IMR-90 (cell line): Measurements from ENCODE around the gene SLC38A3.

ENCODE experiments used
- BHLHE40 ChIP-seq: fragments of 150-350 bp; IDR thresholded peaks from 2 replicates; pipeline ENCODE4 v1.6.1; 2016; ENCODE audit warnings: mild to moderate bottlenecking, low read depth, low read length
- CEBPB ChIP-seq: IDR thresholded peaks from 2 replicates; pipeline ENCODE4 v1.6.1; 2012; ENCODE audit warnings: low read depth, low read length, improper control_type of control experiment
- MAZ ChIP-seq: IDR thresholded peaks from 2 replicates; pipeline ENCODE4 v1.6.1; 2012; ENCODE audit warnings: low read depth, mild to moderate bottlenecking, low read length, improper control_type of control experiment, moderate library complexity, borderline replicate concordance
- MXI1 ChIP-seq: IDR thresholded peaks from 2 replicates; pipeline ENCODE4 v1.6.1; 2012; ENCODE audit warnings: low read depth, mild to moderate bottlenecking, low read length, moderate library complexity, borderline replicate concordance
- NFE2L2 ChIP-seq: fragments of 150-350 bp; IDR thresholded peaks from 2 replicates; pipeline ENCODE4 v1.6.1; 2016; ENCODE audit warnings: low read depth, mild to moderate bottlenecking, low read length
- POLR2A ChIP-seq: IDR thresholded peaks from 2 replicates; pipeline ENCODE4 v1.6.1; 2012; ENCODE audit warnings: mild to moderate bottlenecking, low read depth, low read length
- RAD21 ChIP-seq: IDR thresholded peaks from 2 replicates; pipeline ENCODE4 v1.6.1; 2012; ENCODE audit warnings: low read length, improper control_type of control experiment
- RCOR1 ChIP-seq: IDR thresholded peaks from 2 replicates; pipeline ENCODE4 v1.6.1; 2012; ENCODE audit warnings: mild to moderate bottlenecking, low read length, improper control_type of control experiment; ENCODE audit not compliant: insufficient replicate concordance
- RFX5 ChIP-seq: IDR thresholded peaks from 2 replicates; pipeline ENCODE4 v1.8.0; 2012; ENCODE audit warnings: low read depth, mild to moderate bottlenecking, low read length, moderate library complexity
- SMC3 ChIP-seq: fragments of 150-350 bp; IDR thresholded peaks from 2 replicates; pipeline ENCODE4 v1.6.1; 2016; ENCODE audit warnings: low read depth, mild to moderate bottlenecking, antibody characterized with exemption, low read length, moderate library complexity
- USF2 ChIP-seq: fragments of 150-350 bp; IDR thresholded peaks from 2 replicates; pipeline ENCODE4 v1.6.1; 2017; ENCODE audit warnings: mild to moderate bottlenecking, antibody characterized with exemption, low read length, low read depth
- TF ChIP-seq, protein P1 (sequence below): conservative IDR thresholded peaks from 2 replicates; pipeline ENCODE4 v1.5.1; 2012; ENCODE audit warnings: mild to moderate bottlenecking, low read depth, low read length, improper control_type of control experiment
- TF ChIP-seq, protein P2 (sequence below): fragments of 150-350 bp; IDR thresholded peaks from 2 replicates; pipeline ENCODE4 v1.6.1; 2016; ENCODE audit warnings: low read depth, mild to moderate bottlenecking, low read length, moderate library complexity, borderline replicate concordance

DNA sequence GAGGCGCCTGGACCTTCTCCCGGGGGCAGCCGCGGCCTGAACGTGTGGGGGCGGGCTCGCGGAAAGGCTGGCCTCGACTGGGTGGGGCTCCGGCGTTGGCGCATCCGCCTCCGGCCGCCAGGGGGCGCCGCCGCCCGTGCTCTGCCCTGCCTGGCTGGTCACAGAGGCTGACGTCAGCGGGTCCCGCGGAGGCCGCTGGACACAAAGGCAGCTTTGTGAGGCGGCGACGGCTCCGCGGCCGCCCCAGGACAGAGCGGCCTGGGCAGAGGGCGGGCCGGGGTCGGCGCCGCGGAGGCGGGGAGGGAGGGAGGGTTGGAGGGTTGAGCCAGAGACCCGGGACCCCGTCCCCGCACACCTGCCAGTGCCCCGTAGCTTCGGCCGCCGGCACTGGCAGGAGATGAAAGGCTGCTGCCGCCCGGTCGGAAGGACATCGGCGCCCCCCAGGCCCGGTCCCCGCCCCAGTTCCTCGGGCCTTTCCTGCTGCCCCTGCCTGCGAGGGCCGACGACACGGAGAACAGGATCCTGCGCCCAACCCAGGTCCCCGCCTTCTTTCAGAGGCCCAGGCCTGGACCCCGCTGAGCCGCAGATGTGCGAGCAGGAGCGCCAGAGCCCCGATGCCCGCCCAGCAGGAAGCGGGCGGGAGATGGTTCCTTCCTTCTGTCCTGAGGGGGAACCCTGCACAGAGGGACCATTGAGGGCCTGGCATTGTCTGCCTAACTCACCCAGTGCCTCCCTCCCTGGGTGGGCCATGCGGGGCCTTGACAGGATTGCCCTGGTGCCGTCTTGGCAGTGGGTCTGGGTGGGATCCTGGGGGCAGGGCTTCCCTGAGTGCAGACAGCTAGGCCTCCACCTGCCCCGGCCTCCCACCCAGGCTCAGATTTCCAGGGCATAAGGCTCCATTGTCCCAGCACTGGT is 55.2 kb downstream of the SLC38A3 start:
- TF ChIP-seq, protein P1, sequence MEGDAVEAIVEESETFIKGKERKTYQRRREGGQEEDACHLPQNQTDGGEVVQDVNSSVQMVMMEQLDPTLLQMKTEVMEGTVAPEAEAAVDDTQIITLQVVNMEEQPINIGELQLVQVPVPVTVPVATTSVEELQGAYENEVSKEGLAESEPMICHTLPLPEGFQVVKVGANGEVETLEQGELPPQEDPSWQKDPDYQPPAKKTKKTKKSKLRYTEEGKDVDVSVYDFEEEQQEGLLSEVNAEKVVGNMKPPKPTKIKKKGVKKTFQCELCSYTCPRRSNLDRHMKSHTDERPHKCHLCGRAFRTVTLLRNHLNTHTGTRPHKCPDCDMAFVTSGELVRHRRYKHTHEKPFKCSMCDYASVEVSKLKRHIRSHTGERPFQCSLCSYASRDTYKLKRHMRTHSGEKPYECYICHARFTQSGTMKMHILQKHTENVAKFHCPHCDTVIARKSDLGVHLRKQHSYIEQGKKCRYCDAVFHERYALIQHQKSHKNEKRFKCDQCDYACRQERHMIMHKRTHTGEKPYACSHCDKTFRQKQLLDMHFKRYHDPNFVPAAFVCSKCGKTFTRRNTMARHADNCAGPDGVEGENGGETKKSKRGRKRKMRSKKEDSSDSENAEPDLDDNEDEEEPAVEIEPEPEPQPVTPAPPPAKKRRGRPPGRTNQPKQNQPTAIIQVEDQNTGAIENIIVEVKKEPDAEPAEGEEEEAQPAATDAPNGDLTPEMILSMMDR: peak; percentile 99
- TF ChIP-seq POLR2A (peak; percentile 77), RCOR1 (no peak), BHLHE40 (0 out of 2 replicates have a peak, but pooled peaks have one; percentile 36), MXI1 (no peak), RAD21 (peak; percentile 94), SMC3 (peak; percentile 89), NFE2L2 (no peak), RFX5 (no peak), USF2 (0 out of 2 replicates have a peak, but pooled peaks have one; percentile 16), CEBPB (no peak), MAZ (peak; percentile 78)
- TF ChIP-seq, protein P2, sequence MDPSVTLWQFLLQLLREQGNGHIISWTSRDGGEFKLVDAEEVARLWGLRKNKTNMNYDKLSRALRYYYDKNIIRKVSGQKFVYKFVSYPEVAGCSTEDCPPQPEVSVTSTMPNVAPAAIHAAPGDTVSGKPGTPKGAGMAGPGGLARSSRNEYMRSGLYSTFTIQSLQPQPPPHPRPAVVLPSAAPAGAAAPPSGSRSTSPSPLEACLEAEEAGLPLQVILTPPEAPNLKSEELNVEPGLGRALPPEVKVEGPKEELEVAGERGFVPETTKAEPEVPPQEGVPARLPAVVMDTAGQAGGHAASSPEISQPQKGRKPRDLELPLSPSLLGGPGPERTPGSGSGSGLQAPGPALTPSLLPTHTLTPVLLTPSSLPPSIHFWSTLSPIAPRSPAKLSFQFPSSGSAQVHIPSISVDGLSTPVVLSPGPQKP: no peak
